Measurements from ENCODE around the gene C1QTNF12. TPM values are rescaled to one million over a fixed set of nuclear protein-coding genes. Genes with fewer than 3 reads are reported as not detected.

C1QTNF12 gene
- total and polyA plus RNA-seq, 12 donors, result 0.42 to 2.3 (median 1.1) TPM; not detected in 1

DNA sequence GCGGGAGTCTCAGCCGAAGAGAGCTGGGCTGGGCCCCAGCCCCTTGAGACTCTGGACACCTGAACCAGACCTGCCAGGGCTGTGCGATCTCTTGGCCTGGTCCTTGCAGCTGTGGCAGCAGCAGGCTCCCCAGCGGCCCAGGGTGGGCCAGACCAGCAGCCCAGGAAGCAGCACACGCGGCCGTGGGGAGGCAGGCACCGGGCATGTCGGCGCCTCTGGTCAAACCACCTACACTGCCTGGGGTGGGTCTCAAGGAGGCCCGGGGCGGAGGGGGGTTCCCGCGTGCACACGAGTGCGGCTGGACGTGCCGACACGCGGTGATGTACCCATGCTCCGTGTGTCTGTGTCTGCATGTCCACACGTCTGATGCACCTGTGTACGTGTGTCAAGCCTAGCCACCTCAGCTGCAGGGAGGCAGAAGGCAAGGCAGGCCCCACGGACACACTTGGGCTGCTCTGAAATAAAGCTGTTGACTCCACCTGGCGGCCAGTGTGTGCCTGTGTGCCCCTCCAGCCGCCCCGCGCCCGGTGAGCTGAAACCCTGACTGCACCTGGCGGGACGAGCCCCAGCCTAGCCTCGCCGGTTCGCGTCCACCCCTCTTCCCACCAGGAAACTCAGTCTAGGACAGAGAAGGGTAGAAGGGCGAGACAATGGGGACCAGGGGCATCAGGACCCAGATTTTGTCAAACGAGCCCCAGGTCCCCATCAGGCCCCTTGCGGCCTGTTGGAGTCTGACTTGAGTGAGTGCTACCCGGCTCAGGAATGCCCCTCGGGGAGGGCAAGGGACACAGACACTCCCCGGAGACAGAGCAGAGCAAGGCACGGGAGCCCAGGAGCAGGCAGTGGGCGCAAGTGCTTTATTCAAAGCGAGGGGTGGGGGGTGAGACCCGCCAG lies 45.3 kb upstream of the C1QTNF12 start:
- TF ChIP-seq, protein P1, sequence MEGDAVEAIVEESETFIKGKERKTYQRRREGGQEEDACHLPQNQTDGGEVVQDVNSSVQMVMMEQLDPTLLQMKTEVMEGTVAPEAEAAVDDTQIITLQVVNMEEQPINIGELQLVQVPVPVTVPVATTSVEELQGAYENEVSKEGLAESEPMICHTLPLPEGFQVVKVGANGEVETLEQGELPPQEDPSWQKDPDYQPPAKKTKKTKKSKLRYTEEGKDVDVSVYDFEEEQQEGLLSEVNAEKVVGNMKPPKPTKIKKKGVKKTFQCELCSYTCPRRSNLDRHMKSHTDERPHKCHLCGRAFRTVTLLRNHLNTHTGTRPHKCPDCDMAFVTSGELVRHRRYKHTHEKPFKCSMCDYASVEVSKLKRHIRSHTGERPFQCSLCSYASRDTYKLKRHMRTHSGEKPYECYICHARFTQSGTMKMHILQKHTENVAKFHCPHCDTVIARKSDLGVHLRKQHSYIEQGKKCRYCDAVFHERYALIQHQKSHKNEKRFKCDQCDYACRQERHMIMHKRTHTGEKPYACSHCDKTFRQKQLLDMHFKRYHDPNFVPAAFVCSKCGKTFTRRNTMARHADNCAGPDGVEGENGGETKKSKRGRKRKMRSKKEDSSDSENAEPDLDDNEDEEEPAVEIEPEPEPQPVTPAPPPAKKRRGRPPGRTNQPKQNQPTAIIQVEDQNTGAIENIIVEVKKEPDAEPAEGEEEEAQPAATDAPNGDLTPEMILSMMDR (IDR thresholded peaks at IDR 0.05), result peak; percentile 33 to 73 (median 65)
- peaks cover 0 to 35% (median 13%) of the 10 kb centered on the region in 9 donors for H3K36me3 ChIP-seq
- peaks cover 0 to 13% (median 7%) of the 10 kb centered on the region in 9 donors for H3K4me1 ChIP-seq
- DNase-seq, result peak; percentile 56 to 64
- peak; percentile 54 to 83 (median 68) for ATAC-seq
- no peak overlapping the region for H3K27ac ChIP-seq
- intact Hi-C loops (cut with DNase I), result loop anchor here in 9 of 10 donors (1.0 to 10.0 kb wide), 6 partner anchors 167 to 267 kb away; partner anchors contain the start of gene AGRN (in 1 of the 9)
- no peaks in the 10 kb centered on the region for H3K9me3 ChIP-seq
- H3K27me3 ChIP-seq, result peaks cover 0 to 12% (median 8%) of the 10 kb centered on the region in 7 donors
- 38 to 41% methylated on average over 45 of the region's 45 CpGs for WGBS, 2 donors
- H3K4me3 ChIP-seq, result no peak overlapping the region

DNA sequence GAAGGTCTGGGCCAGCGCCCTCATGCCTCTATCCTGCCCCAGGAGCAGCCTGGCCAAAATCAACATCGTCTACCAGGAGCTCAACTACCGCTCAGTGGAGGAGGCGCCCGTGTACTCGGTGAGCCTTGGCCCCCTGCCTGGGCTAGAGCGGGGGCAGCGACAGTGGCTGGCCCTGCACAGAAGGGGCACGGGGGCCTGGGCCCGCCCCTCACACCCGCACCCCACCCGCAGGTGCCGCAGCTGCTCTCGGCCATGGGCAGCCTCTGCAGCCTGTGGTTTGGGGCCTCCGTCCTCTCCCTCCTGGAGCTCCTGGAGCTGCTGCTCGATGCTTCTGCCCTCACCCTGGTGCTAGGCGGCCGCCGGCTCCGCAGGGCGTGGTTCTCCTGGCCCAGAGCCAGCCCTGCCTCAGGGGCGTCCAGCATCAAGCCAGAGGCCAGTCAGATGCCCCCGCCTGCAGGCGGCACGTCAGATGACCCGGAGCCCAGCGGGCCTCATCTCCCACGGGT lies 44.6 kb upstream of the C1QTNF12 start:
- WGBS, 2 donors, result 34 to 46% methylated on average over 28 of the region's 28 CpGs
- DNase-seq (no peak), ATAC-seq (peak in 4 of 8 donors; percentile 3 to 15 (median 6))
- TF ChIP-seq, protein P1 (IDR thresholded peaks at IDR 0.05), result no peak
- Histone ChIP-seq H3K9me3 (no peaks in the 10 kb centered on the region), H3K27me3 (peaks cover 0 to 18% (median 15%) of the 10 kb centered on the region in 7 donors), H3K4me1 (peaks cover 0 to 13% (median 7%) of the 10 kb centered on the region in 9 donors), H3K27ac (no peak overlapping the region), H3K4me3 (no peak overlapping the region), H3K36me3 (peaks cover 0 to 28% (median 9%) of the 10 kb centered on the region in 9 donors)
- intact Hi-C loops (cut with DNase I), result loop anchor here in 9 of 10 donors (2.0 to 10.0 kb wide), 5 partner anchors 166 to 266 kb away; partner anchors contain the start of gene AGRN (in 1 of the 9)

DNA sequence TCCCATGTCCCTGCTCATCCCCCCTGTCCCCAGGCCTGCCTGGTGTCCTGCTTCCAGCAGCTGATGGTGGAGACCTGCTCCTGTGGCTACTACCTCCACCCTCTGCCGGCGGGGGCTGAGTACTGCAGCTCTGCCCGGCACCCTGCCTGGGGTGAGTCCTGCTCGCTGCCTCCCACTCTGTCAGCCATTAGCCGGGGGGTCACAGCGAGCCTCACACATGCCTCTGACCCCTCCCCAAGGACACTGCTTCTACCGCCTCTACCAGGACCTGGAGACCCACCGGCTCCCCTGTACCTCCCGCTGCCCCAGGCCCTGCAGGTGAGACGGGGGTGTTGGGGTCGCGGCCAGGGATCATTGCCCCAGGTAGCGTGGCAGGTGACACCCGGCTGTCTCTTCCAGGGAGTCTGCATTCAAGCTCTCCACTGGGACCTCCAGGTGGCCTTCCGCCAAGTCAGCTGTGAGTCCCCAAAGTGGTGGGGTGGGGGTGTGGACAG lies 43.8 kb upstream of the C1QTNF12 start:
- 50 to 62% methylated on average over 15 of the region's 15 CpGs for WGBS, 2 donors
- DNase-seq, result peak in 1 of 2 donors; percentile 68

More for the DNA sequence above, 43.8 kb upstream of the C1QTNF12 start:
- intact Hi-C loops (cut with DNase I), result loop anchor here in 9 of 10 donors (2.0 to 10.0 kb wide), 5 partner anchors 165 to 265 kb away; partner anchors contain the start of gene AGRN (in 1 of the 9)
- ATAC-seq, result peak in 4 of 8 donors; percentile 38 to 65 (median 42)
- Histone ChIP-seq H3K4me3 (no peak overlapping the region), H3K4me1 (peaks cover 0 to 13% (median 7%) of the 10 kb centered on the region in 9 donors), H3K9me3 (no peaks in the 10 kb centered on the region), H3K27me3 (peaks cover 0 to 26% (median 20%) of the 10 kb centered on the region in 7 donors), H3K36me3 (peaks cover 0 to 20% (median 1%) of the 10 kb centered on the region in 9 donors), H3K27ac (no peak overlapping the region)
- TF ChIP-seq, protein P1 (IDR thresholded peaks at IDR 0.05), result peak; percentile 25 to 74 (median 57)
